Colonic mucosa (tissue), 4 donors: ENCODE data around the gene NOD1. TPM values are rescaled to one million over a fixed set of nuclear protein-coding genes. Genes with fewer than 3 reads are reported as not detected.

Experiments used
- DNase-seq: peaks from one replicate; pipeline ENCODE4 v3.0.0-alpha.2; 2020
- H3K27ac ChIP-seq: fragments of 200-600 bp; one replicate; pipeline ENCODE4 v1.8.0; 2021
- H3K27me3 ChIP-seq: fragments of 200-600 bp; one replicate; pipeline ENCODE4 v1.8.0; 2021
- H3K36me3 ChIP-seq: fragments of 200-600 bp; one replicate; pipeline ENCODE4 v1.8.0; 2021
- H3K4me1 ChIP-seq: fragments of 200-600 bp; one replicate; pipeline ENCODE4 v1.8.0; 2021; ENCODE audit warnings: mild to moderate bottlenecking
- H3K4me3 ChIP-seq: fragments of 200-600 bp; one replicate; pipeline ENCODE4 v1.8.0; 2021
- H3K9ac ChIP-seq, 2 donors: one replicate each; pipeline ENCODE4 v1.7.0; 2013; ENCODE audit warnings: control low read depth in 2 of 2, low read depth in 2 of 2, low read length in 2 of 2
- H3K9me3 ChIP-seq: fragments of 200-600 bp; one replicate; pipeline ENCODE4 v1.8.0; 2021
- CTCF ChIP-seq: fragments of 200-600 bp; IDR thresholded peaks from one replicate; pipeline ENCODE4 v1.8.0; 2022; ENCODE audit warnings: antibody characterized with exemption, mild to moderate bottlenecking
- intact Hi-C: fragments of 100-400 bp; cut with DNase I; formaldehyde crosslinking; loops from one replicate; pipeline ENCODE4 v1.14.1; 2022
- total RNA-seq, 2 donors: library from RNA; stranded (reverse); fragmentation: NEBNext Ultra II Directional in 1 of 2; extraction: Animal tissue kit (Norgen Biotek cat#: 25700) in 1 of 2; gene quantifications; one replicate each; pipeline ENCODE4 v1.2.1, GENCODE V29; 2021
- donor health status: healthy.
- donor health status: DM: no; HTN: no; CAD: no.
- donor health status: DM: no; HTN: no; CAD: no.

NOD1 gene
- total RNA-seq, 2 donors from 2014 or later: 9.5 to 14.0 TPM

- Histone ChIP-seq H3K9me3 (no peaks in the 10 kb centered on the region), H3K4me3 (no peak overlapping the region), H3K36me3 (no peaks in the 10 kb centered on the region), H3K4me1 (peaks cover 14% of the 10 kb centered on the region), H3K27ac (no peak overlapping the region), H3K9ac (no peak overlapping the region), H3K27me3 (no peaks in the 10 kb centered on the region)
- intact Hi-C loops: no loop called here
- no peak for TF ChIP-seq CTCF
- no peak for DNase-seq
Measured at GRCh38 chr7:30462179-30462578, 16.4 kb downstream of the NOD1 start.

GRCh38 chr7:30460246-30460633, 18.3 kb downstream of the NOD1 start:
- TF ChIP-seq CTCF: no peak
- Histone ChIP-seq H3K4me1 (peaks cover 5% of the 10 kb centered on the region), H3K9ac (peak overlapping the region in 1 of 2 donors; percentile 38), H3K9me3 (no peaks in the 10 kb centered on the region), H3K27ac (peak overlapping the region; percentile 30), H3K27me3 (no peaks in the 10 kb centered on the region), H3K4me3 (no peak overlapping the region), H3K36me3 (no peaks in the 10 kb centered on the region)
- intact Hi-C loops: no loop called here
- DNase-seq: no peak

GRCh38 chr7:30459591-30460245, 18.9 kb downstream of the NOD1 start:
- Histone ChIP-seq H3K4me1 (peaks cover 1% of the 10 kb centered on the region), H3K27ac (peak overlapping the region; percentile 30), H3K9me3 (no peaks in the 10 kb centered on the region), H3K27me3 (no peaks in the 10 kb centered on the region), H3K9ac (peak overlapping the region in 1 of 2 donors; percentile 38), H3K4me3 (no peak overlapping the region), H3K36me3 (no peaks in the 10 kb centered on the region)
- TF ChIP-seq CTCF: no peak
- intact Hi-C loops: no loop called here
- DNase-seq: peak; percentile 81

- H3K9ac ChIP-seq: no peak overlapping the region
- no peaks in the 10 kb centered on the region for H3K9me3 ChIP-seq
- H3K4me1 ChIP-seq: no peaks in the 10 kb centered on the region
- no peak for DNase-seq
- TF ChIP-seq CTCF: no peak
- H3K4me3 ChIP-seq: no peak overlapping the region
- H3K27me3 ChIP-seq: no peaks in the 10 kb centered on the region
- no peak overlapping the region for H3K27ac ChIP-seq
- H3K36me3 ChIP-seq: no peaks in the 10 kb centered on the region
- intact Hi-C loops: no loop called here
Measured at GRCh38 chr7:30458311-30458710, 20.3 kb downstream of the NOD1 start.

GRCh38 chr7:30453921-30454320, 24.7 kb downstream of the NOD1 start:
- no peak overlapping the region for H3K4me3 ChIP-seq
- no peak for DNase-seq
- intact Hi-C loops: no loop called here
- H3K9me3 ChIP-seq: no peaks in the 10 kb centered on the region
- H3K27ac ChIP-seq: no peak overlapping the region
- no peaks in the 10 kb centered on the region for H3K4me1 ChIP-seq
- no peak for TF ChIP-seq CTCF
- no peaks in the 10 kb centered on the region for H3K36me3 ChIP-seq
- H3K9ac ChIP-seq: no peak overlapping the region
- H3K27me3 ChIP-seq: no peaks in the 10 kb centered on the region
